Measurements from ENCODE around the gene GNAZ. TPM values are rescaled to one million over a fixed set of nuclear protein-coding genes. Genes with fewer than 3 reads are reported as not detected.

Gene GNAZ
- total RNA-seq, 1 experiment from 2014 or later, result 5.0 TPM

- Histone ChIP-seq H3K56ac (ENCODE audit: insufficient read length, low read depth, low read length) (no peak overlapping the region), H3K23me2 (ENCODE audit: insufficient read length, low read depth, low read length, poor library complexity, severe bottlenecking) (no peaks in the 10 kb centered on the region), H3K79me2 (ENCODE audit: insufficient read depth, low read length) (no peaks in the 10 kb centered on the region), H3K79me1 (ENCODE audit: insufficient read depth, low read depth, low read length, poor library complexity, severe bottlenecking) (no peaks in the 10 kb centered on the region), H3K14ac (ENCODE audit: insufficient read depth, low read length) (no peak overlapping the region), H2BK12ac (ENCODE audit: insufficient read length, low read depth, low read length) (no peak overlapping the region), H3K18ac (ENCODE audit: insufficient read length, low read depth, low read length) (no peak overlapping the region), H3K4ac (ENCODE audit: low read depth, low read length) (no peak overlapping the region), H3K23ac (ENCODE audit: insufficient read length, low read depth, low read length) (no peak overlapping the region), H4K91ac (ENCODE audit: insufficient read length, low read depth, low read length) (no peak overlapping the region), H4K20me1 (ENCODE audit: control insufficient read depth, insufficient read depth, insufficient read length) (no peaks in the 10 kb centered on the region), H4K8ac (replicated peaks; ENCODE audit: insufficient read length, low read depth, low read length) (no peak overlapping the region), H3K4me1 (ENCODE audit: insufficient read depth, low read length) (no peaks in the 10 kb centered on the region), H3K9ac (ENCODE audit: extremely low read depth, insufficient read length, low read length) (no peak overlapping the region), H2BK20ac (ENCODE audit: low read depth, low read length, poor library complexity, severe bottlenecking) (no peak overlapping the region), H2BK5ac (ENCODE audit: insufficient read length, low read length) (no peak overlapping the region), H3K4me2 (ENCODE audit: insufficient read depth, insufficient read length, low read length) (no peak overlapping the region), H3K27me3 (ENCODE audit: insufficient read depth, low read length) (no peaks in the 10 kb centered on the region), H2AFZ (ENCODE audit: low read length) (no peak overlapping the region), H4K5ac (ENCODE audit: insufficient read length, low read depth, low read length) (no peak overlapping the region), H2AK5ac (ENCODE audit: insufficient read length, low read length) (no peak overlapping the region), H3K27ac (ENCODE audit: insufficient read length, low read depth, low read length) (no peak overlapping the region), H2BK120ac (ENCODE audit: low read depth, low read length, poor library complexity, severe bottlenecking) (no peak overlapping the region), H3K9me3 (ENCODE audit: control insufficient read depth, low read depth, low read length) (no peaks in the 10 kb centered on the region), H3T11ph (ENCODE audit: low read length) (no peak overlapping the region), H2BK15ac (ENCODE audit: low read depth, low read length) (no peak overlapping the region)
- Mint-ChIP-seq H3K9me3 (peaks cover 5 to 11% of the 10 kb centered on the region in 2 experiments; a peak in 3 of 5 replicates), H3K27ac (no peak overlapping the region), H3K4me1 (peaks cover 4 to 19% of the 10 kb centered on the region in 2 experiments), H3K27me3 (ENCODE audit: low read depth) (peaks cover 85% of the 10 kb centered on the region), H3K4me3 (no peak overlapping the region), H3K36me3 (ENCODE audit: insufficient read depth in 1 of 3, low read depth in 3 of 3) (peaks cover 0 to 4% (median 0%) of the 10 kb centered on the region in 3 experiments; a peak in 2 of 7 replicates)
- no CpG with 5 or more reads among the region's 2 CpGs for WGBS (ENCODE audit: extremely low coverage, insufficient read length, low lambda C conversion rate)
- peak; percentile 22; the same call in 1 of the 3 replicates for TF ChIP-seq CTCF (conservative IDR thresholded peaks at IDR 0.05)
- DNase-seq, result peak; percentile 22
Measured at GRCh38 chr22:23058063-23058462, 12.3 kb upstream of the GNAZ start.
